ENCODE data around the gene C15orf62. TPM values are rescaled to one million over a fixed set of nuclear protein-coding genes. Genes with fewer than 3 reads are reported as not detected.

The C15orf62 gene
- total RNA-seq, 1 donor from 2014 or later, result 0.17 TPM

- TF ChIP-seq CTCF (IDR thresholded peaks at IDR 0.05; ENCODE audit: partially characterized antibody, unreplicated experiment), result no peak
- H3K27me3 Mint-ChIP-seq (ENCODE audit: unreplicated experiment), result no peaks in the 10 kb centered on the region
- peaks cover 7% of the 10 kb centered on the region for H3K4me1 Mint-ChIP-seq (ENCODE audit: low read depth, unreplicated experiment)
- peak overlapping the region; percentile 80 for H3K27ac Mint-ChIP-seq (ENCODE audit: unreplicated experiment)
- no peaks in the 10 kb centered on the region for H3K9me3 Mint-ChIP-seq (ENCODE audit: unreplicated experiment)
- no peak for DNase-seq
- H3K36me3 Mint-ChIP-seq (ENCODE audit: unreplicated experiment), result no peaks in the 10 kb centered on the region
- peak overlapping the region; percentile 44 for H3K4me3 Mint-ChIP-seq (ENCODE audit: unreplicated experiment)
These were observed 38.7 kb upstream of the C15orf62 start for GRCh38 chr15:40731034-40731433.

GRCh38 chr15:40736575-40736974, 33.2 kb upstream of the C15orf62 start:
- Mint-ChIP-seq H3K27ac (ENCODE audit: unreplicated experiment) (no peak overlapping the region), H3K27me3 (ENCODE audit: unreplicated experiment) (no peaks in the 10 kb centered on the region), H3K36me3 (ENCODE audit: unreplicated experiment) (peaks cover 5% of the 10 kb centered on the region)

GRCh38 chr15:40737048-40737447, 32.7 kb upstream of the C15orf62 start:
- H3K36me3 Mint-ChIP-seq (ENCODE audit: unreplicated experiment), result peaks cover 5% of the 10 kb centered on the region
- no peak overlapping the region for H3K27ac Mint-ChIP-seq (ENCODE audit: unreplicated experiment)
- no peaks in the 10 kb centered on the region for H3K9me3 Mint-ChIP-seq (ENCODE audit: unreplicated experiment)
- DNase-seq, result no peak
- no peak for TF ChIP-seq CTCF (IDR thresholded peaks at IDR 0.05; ENCODE audit: partially characterized antibody, unreplicated experiment)
- no peak overlapping the region for H3K4me3 Mint-ChIP-seq (ENCODE audit: unreplicated experiment)
- no peaks in the 10 kb centered on the region for H3K27me3 Mint-ChIP-seq (ENCODE audit: unreplicated experiment)
- no peaks in the 10 kb centered on the region for H3K4me1 Mint-ChIP-seq (ENCODE audit: low read depth, unreplicated experiment)

More at GRCh38 chr15:40736575-40736974, 33.2 kb upstream of the C15orf62 start:
- Mint-ChIP-seq H3K9me3 (ENCODE audit: unreplicated experiment) (no peaks in the 10 kb centered on the region), H3K4me1 (ENCODE audit: low read depth, unreplicated experiment) (no peaks in the 10 kb centered on the region), H3K4me3 (ENCODE audit: unreplicated experiment) (no peak overlapping the region)
- no peak for DNase-seq
- TF ChIP-seq CTCF (IDR thresholded peaks at IDR 0.05; ENCODE audit: partially characterized antibody, unreplicated experiment), result no peak

GRCh38 chr15:40739047-40739446, 30.7 kb upstream of the C15orf62 start:
- H3K27ac Mint-ChIP-seq (ENCODE audit: unreplicated experiment), result no peak overlapping the region
- TF ChIP-seq CTCF (IDR thresholded peaks at IDR 0.05; ENCODE audit: partially characterized antibody, unreplicated experiment), result no peak
- peaks cover 6% of the 10 kb centered on the region for H3K4me1 Mint-ChIP-seq (ENCODE audit: low read depth, unreplicated experiment)
- H3K9me3 Mint-ChIP-seq (ENCODE audit: unreplicated experiment), result no peaks in the 10 kb centered on the region
- peaks cover 5% of the 10 kb centered on the region for H3K36me3 Mint-ChIP-seq (ENCODE audit: unreplicated experiment)
- no peak overlapping the region for H3K4me3 Mint-ChIP-seq (ENCODE audit: unreplicated experiment)
- DNase-seq, result no peak
- H3K27me3 Mint-ChIP-seq (ENCODE audit: unreplicated experiment), result peaks cover 3% of the 10 kb centered on the region

GRCh38 chr15:40739854-40740253, 29.9 kb upstream of the C15orf62 start:
- peaks cover 3% of the 10 kb centered on the region for H3K27me3 Mint-ChIP-seq (ENCODE audit: unreplicated experiment)
- H3K36me3 Mint-ChIP-seq (ENCODE audit: unreplicated experiment), result peaks cover 5% of the 10 kb centered on the region
- peaks cover 12% of the 10 kb centered on the region for H3K4me1 Mint-ChIP-seq (ENCODE audit: low read depth, unreplicated experiment)
- DNase-seq, result no peak
- H3K9me3 Mint-ChIP-seq (ENCODE audit: unreplicated experiment), result no peaks in the 10 kb centered on the region
- no peak overlapping the region for H3K4me3 Mint-ChIP-seq (ENCODE audit: unreplicated experiment)
- no peak overlapping the region for H3K27ac Mint-ChIP-seq (ENCODE audit: unreplicated experiment)
- TF ChIP-seq CTCF (IDR thresholded peaks at IDR 0.05; ENCODE audit: partially characterized antibody, unreplicated experiment), result no peak
